Pancreas (tissue), 10 donors: ENCODE data around the gene AMBP. TPM values are rescaled to one million over a fixed set of nuclear protein-coding genes. Genes with fewer than 3 reads are reported as not detected.

Source experiments
- ATAC-seq, 4 donors: fragments of 200-7000 bp; cut with Tn5 transposase; one replicate each; pipeline versions ENCODE4 v1.8.0 to v1.9.1; 2020; ENCODE audit warnings: mild to moderate bottlenecking in 4 of 4, moderate library complexity in 4 of 4
- DNase-seq, 6 donors: peaks; one replicate each; pipeline ENCODE4 v3.0.0-alpha.2; 2020
- FAIRE-seq: peaks from 2 replicates; lab custom pipeline; 2012; peaks lifted over from hg19 to GRCh38; lab: Jason Lieb, UNC
- H3K27ac ChIP-seq, 4 donors: fragments of 200-600 bp; sonication (generic); 1 replicate in 3 of 4; 2 replicates in 1 of 4; pipeline versions ENCODE4 v1.5.0 to v1.8.0; 2020
- H3K27me3 ChIP-seq, 4 donors: fragments of 200-600 bp; one replicate each; pipeline ENCODE4 v1.8.0; 2021
- H3K36me3 ChIP-seq, 3 donors: fragments of 200-600 bp; sonication (generic) in 1 of 3; one replicate each; pipeline versions ENCODE4 v1.5.0 to v1.8.0; 2020 to 2021
- H3K4me1 ChIP-seq, 3 donors: fragments of 200-600 bp; one replicate each; pipeline ENCODE4 v1.8.0; 2021
- H3K4me3 ChIP-seq, 4 donors: fragments of 200-600 bp; sonication (generic) in 2 of 4; one replicate each; pipeline versions ENCODE4 v1.5.0 to v1.8.0; 2020 to 2021
- H3K9me3 ChIP-seq, 4 donors: fragments of 200-600 bp; one replicate each; pipeline ENCODE4 v1.8.0; 2021
- WGBS, 2 donors: extraction: QIAGEN DNeasy Blood & Tissue Kit; methylation state at CpG; one replicate each; pipeline ENCODE4 v1.1.7; 2013; 5-methylcytosine and 5-hydroxymethylcytosine counted together
- intact Hi-C, 3 donors: fragments of 100-400 bp; cut with DNase I; formaldehyde crosslinking; loops; one replicate each; pipeline versions ENCODE4 v1.11.1 to v1.14.2; 2022
- polyA plus RNA-seq, 2 donors: library from polyadenylated mRNA; stranded (reverse); fragments of 200-250 nt; gene quantifications; one replicate each; pipeline ENCODE4 v1.2.3, GENCODE V29; 2013
- total RNA-seq, 6 donors: library from RNA; stranded (reverse); fragmentation: NEBNext Ultra II Directional in 4 of 6; extraction: Animal tissue kit (Norgen Biotek cat#: 25700) in 4 of 6; gene quantifications; one replicate each; pipeline versions ENCODE4 v1.2.1 to v1.2.4, GENCODE V29; 2021 to 2023
- TF ChIP-seq, protein P1 (sequence below), 4 donors: fragments of 200-600 bp; sonication (generic) in 3 of 4; IDR thresholded peaks; one replicate each; pipeline versions ENCODE4 v1.5.0 to v1.8.0; 2021; ENCODE audit warnings: antibody characterized with exemption in 4 of 4
- donor health status: healthy with polysubstance abuse.
- donor health status: DM: no; HTN: no; CAD: no; lungs with moderate emphysema.
- donor health status: DM: no; HTN: no; CAD: no.
- donor health status: control.
- donor health status: control.
- donor health status: Bipolar disorder and iron deficiency.
- donor health status: DM: yes; HTN: yes; CAD: no.
- donor health status: DM: no; HTN: no; CAD: no.
- donor health status: DM: no; HTN: no; CAD: no.
- donor health status: DM: yes; HTN: yes; CAD: no.

Gene AMBP
- total and polyA plus RNA-seq, 8 donors = 62.7 to 370 (median 102) TPM

DNA sequence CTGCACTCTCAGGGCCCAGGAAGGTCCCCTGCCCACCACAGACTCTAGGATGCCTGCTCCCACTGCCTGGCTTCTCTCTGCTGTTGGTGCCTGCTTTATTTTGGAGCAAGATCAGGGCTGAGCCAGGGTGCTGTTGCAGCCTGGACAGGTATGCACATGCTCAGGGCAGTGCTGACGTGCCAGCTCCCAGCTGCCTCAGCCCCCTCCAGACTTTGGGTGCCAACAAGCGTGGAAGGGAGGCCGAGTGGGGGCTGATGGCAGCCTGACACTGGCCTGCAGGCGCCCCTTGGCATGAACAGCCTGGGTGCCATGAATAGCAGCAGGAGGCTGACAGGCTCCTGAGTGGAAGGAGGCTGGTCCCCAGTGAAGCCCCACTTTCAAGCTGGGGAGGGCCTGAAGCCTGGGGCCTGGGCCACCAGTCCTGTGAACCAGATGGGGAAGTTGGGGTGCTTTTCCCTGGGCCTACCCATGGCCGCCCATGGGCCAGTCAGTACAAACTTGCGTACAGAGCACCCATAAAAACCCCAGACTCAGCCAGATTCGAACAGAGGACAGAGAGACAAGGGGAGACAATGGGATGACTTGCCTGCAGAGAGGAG is 6.8 kb downstream of the AMBP start:
- Histone ChIP-seq H3K4me1 (peaks cover 5 to 9% (median 6%) of the 10 kb centered on the region in 3 donors), H3K9me3 (no peaks in the 10 kb centered on the region), H3K36me3 (no peaks in the 10 kb centered on the region), H3K27ac (no peak overlapping the region), H3K4me3 (no peak overlapping the region), H3K27me3 (no peaks in the 10 kb centered on the region)
- DNase-seq = no peak
- ATAC-seq = no peak
- TF ChIP-seq, protein P1, sequence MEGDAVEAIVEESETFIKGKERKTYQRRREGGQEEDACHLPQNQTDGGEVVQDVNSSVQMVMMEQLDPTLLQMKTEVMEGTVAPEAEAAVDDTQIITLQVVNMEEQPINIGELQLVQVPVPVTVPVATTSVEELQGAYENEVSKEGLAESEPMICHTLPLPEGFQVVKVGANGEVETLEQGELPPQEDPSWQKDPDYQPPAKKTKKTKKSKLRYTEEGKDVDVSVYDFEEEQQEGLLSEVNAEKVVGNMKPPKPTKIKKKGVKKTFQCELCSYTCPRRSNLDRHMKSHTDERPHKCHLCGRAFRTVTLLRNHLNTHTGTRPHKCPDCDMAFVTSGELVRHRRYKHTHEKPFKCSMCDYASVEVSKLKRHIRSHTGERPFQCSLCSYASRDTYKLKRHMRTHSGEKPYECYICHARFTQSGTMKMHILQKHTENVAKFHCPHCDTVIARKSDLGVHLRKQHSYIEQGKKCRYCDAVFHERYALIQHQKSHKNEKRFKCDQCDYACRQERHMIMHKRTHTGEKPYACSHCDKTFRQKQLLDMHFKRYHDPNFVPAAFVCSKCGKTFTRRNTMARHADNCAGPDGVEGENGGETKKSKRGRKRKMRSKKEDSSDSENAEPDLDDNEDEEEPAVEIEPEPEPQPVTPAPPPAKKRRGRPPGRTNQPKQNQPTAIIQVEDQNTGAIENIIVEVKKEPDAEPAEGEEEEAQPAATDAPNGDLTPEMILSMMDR (IDR thresholded peaks at IDR 0.05) = no peak
- intact Hi-C loops = no loop called here
- FAIRE-seq = no peak
- WGBS, 2 donors = 91 to 92% methylated on average over 7 of the region's 7 CpGs

DNA sequence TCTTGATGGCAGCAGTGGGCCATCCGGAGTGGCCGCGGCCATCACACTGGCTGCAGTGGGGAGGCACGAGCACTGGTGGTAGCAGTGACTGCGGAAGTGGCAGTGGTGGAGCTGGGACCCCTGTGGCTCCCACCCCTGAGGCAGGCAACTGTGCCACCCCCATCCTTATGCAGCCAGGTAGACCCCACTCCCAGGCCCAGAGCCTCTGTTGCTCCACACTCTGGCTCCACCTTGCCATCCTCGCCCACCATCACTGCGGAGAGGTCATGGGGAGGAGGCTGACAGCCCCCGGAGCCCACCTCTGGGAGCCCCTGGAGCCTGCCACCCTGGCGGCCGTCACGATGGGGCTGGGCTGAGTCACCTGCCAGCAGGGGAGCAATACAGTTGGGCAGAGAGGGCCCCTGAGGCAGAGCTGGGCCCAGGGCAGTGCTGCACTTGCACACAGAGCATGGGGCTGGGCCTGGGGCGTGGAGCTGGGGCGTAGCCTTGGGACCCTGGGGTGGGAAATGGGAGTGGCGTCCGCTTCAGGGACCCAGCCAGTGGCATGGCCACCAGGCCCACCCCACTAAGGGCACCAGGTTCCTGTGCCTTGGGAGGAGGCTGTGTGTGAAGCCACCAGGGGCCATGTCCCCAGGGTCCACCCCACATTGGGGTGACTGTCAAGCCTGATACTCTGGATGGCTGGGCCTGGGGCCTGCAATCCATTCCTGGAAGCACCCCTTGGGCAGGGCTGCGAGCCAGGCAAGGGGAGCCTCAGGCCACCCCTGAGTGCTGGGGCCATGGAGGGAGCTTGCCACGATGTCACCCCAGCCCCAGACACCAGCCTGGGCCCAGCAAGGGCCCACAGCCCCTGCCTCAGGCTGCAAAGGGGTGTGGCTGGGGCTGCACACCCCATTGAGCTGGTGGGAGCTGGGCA is 7.7 kb downstream of the AMBP start:
- WGBS, 2 donors = 92 to 95% methylated on average over 17 of the region's 17 CpGs
- no peak for FAIRE-seq
- H3K27me3 ChIP-seq = no peaks in the 10 kb centered on the region
- H3K27ac ChIP-seq = no peak overlapping the region
- H3K9me3 ChIP-seq = no peaks in the 10 kb centered on the region
- H3K4me3 ChIP-seq = no peak overlapping the region
- no peaks in the 10 kb centered on the region for H3K36me3 ChIP-seq
- TF ChIP-seq, protein P1 (IDR thresholded peaks at IDR 0.05) = no peak
- H3K4me1 ChIP-seq = peaks cover 5 to 9% (median 6%) of the 10 kb centered on the region in 3 donors
- no peak for DNase-seq
- intact Hi-C loops = no loop called here
- no peak for ATAC-seq

DNA sequence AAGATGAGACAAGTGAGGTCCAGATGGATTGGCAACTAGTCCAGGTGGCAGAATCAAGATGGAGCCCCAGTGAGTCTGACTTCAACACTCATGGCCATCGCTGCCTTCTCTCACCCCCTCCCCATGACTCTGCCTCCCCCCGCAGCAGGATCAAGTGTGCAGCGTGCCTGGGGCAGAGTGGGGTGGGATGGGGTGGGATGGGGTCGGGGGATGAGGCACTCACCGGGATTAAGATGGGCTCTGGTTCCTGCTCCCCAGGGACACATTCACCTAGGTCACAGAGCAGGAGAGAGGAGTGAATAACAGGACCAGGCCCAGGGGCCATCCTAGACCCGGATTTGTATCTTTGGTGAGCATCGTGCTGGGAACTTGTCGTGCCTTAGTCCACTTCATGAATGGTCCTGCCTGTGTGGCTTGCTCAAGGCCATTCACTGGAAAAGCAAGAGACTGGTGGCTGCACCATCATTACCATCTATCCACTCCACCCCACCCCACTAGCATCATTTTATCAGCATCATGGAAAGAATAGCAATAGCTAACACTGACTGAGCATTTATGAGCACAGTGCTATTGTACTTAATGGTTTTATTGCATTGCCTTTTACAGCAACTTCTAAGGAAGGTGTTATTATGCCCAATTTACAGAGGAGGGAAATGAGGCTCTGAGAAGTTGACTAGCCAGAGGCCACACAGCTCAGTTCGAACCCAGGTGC is 8.5 kb downstream of the AMBP start:
- DNase-seq = no peak
- H3K4me3 ChIP-seq = no peak overlapping the region
- no peaks in the 10 kb centered on the region for H3K36me3 ChIP-seq
- no peaks in the 10 kb centered on the region for H3K9me3 ChIP-seq
- H3K27me3 ChIP-seq = no peaks in the 10 kb centered on the region
- WGBS, 2 donors = 90 to 91% methylated on average over 9 of the region's 9 CpGs
- no peak for FAIRE-seq
- TF ChIP-seq, protein P1 (IDR thresholded peaks at IDR 0.05) = no peak
- ATAC-seq = no peak
- peaks cover 5 to 9% (median 6%) of the 10 kb centered on the region in 3 donors for H3K4me1 ChIP-seq
- H3K27ac ChIP-seq = no peak overlapping the region
- intact Hi-C loops = no loop called here

DNA sequence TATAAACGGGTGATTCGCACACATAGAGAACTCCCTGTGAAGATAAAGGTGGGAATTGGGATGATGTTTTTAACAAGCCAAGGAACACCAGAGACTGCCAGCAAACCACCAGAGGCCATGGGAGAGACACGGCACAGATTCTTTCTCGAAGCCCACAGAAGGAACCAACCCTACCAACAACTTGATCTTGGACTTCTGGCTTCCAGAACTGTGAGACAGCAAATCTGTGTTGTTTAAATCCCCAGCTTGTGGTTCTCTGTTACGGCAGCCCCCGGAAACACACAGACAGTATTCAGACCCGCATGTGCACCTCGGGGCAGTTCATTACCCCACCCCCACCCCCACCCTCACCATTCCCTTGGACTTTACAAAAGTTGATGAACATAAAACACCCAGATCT is 12.8 kb downstream of the AMBP start:
- TF ChIP-seq, protein P1 (IDR thresholded peaks at IDR 0.05) = no peak
- Histone ChIP-seq H3K4me1 (no peaks in the 10 kb centered on the region), H3K9me3 (no peaks in the 10 kb centered on the region), H3K27ac (no peak overlapping the region), H3K27me3 (no peaks in the 10 kb centered on the region), H3K4me3 (no peak overlapping the region), H3K36me3 (no peaks in the 10 kb centered on the region)
- ATAC-seq = no peak
- DNase-seq = no peak
- 92 to 95% methylated on average over 8 of the region's 8 CpGs for WGBS, 2 donors
- intact Hi-C loops = no loop called here
- FAIRE-seq = no peak
